NCI-H526 treated with DMSO at 0.1 percent for 48 hours (cell line): ENCODE results near the gene MICOS13.

ENCODE experiments used
- DNase-seq: peaks from one replicate; lab custom pipeline; 2025; lab: John Stamatoyannopoulos, UW

MICOS13 gene

DNA sequence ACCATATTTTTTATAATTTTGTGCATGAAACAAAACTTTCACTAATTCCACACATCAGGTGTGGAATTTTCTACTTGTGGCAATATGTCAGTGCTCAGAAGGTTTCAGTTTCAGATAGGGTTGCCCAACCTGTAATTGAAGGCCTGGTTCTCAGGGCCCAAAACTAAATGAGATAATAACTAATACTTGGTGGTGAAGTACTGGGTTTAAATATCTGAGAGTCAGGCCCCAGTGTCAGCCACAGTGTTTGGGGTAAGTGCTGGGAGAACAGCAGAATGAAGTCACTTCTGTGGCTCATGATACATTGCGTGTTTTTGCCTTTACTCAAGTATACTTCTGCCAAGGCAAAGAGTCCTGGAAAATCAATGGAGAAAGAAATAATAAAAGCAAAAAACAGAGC is 51.9 kb downstream of the MICOS13 start:
- no peak for DNase-seq
